22Rv1 (cell line): ENCODE measurements around the gene MAN2A2.
"Not testable (repeated sequence)": the region's sequence is repeated elsewhere in the genome, so short reads cannot be mapped to it uniquely, and the experiment has no call there.

Experiments
- H3K27ac ChIP-seq: fragments of 450-650 bp; 2 replicates; pipeline ENCODE4 v1.5.1; 2017
- ZFX ChIP-seq: fragments of 450-650 bp; IDR thresholded peaks from 2 replicates; pipeline ENCODE4 v1.6.1; 2017; ENCODE audit warnings: antibody characterized with exemption, borderline replicate concordance
- TF ChIP-seq, protein P1 (sequence below): fragments of 450-650 bp; IDR thresholded peaks from 2 replicates; pipeline ENCODE4 v1.5.1; 2017; ENCODE audit warnings: mild to moderate bottlenecking

Gene MAN2A2

GRCh38 chr15:90903733-90904536 is 833 bp downstream of the MAN2A2 start:
- peak overlapping the region; percentile 93 for H3K27ac ChIP-seq
- no peak for TF ChIP-seq ZFX
- TF ChIP-seq, protein P1, sequence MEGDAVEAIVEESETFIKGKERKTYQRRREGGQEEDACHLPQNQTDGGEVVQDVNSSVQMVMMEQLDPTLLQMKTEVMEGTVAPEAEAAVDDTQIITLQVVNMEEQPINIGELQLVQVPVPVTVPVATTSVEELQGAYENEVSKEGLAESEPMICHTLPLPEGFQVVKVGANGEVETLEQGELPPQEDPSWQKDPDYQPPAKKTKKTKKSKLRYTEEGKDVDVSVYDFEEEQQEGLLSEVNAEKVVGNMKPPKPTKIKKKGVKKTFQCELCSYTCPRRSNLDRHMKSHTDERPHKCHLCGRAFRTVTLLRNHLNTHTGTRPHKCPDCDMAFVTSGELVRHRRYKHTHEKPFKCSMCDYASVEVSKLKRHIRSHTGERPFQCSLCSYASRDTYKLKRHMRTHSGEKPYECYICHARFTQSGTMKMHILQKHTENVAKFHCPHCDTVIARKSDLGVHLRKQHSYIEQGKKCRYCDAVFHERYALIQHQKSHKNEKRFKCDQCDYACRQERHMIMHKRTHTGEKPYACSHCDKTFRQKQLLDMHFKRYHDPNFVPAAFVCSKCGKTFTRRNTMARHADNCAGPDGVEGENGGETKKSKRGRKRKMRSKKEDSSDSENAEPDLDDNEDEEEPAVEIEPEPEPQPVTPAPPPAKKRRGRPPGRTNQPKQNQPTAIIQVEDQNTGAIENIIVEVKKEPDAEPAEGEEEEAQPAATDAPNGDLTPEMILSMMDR: no peak

DNA sequence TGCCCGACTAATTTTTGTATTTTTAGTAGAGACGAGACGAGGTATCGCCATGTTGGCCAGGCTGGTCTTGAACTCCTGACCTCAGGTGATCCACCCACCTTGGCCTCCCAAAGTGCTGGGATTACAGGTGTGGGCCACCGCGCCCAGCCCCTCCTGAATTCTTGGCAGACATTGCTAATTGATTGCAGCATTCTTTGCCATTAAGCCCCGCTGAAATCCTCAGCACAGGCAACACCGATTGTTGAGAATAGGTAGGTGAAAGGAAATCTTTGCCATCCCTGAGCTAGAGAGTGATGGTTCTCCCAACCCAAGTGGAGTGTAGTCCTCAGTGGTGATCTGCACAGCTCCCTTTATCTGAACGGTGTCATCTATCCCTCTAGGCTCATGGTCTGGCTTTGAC is 1.6 kb downstream of the MAN2A2 start:
- H3K27ac ChIP-seq: no peak overlapping the region
- TF ChIP-seq, protein P1: no peak
- no peak for TF ChIP-seq ZFX

DNA sequence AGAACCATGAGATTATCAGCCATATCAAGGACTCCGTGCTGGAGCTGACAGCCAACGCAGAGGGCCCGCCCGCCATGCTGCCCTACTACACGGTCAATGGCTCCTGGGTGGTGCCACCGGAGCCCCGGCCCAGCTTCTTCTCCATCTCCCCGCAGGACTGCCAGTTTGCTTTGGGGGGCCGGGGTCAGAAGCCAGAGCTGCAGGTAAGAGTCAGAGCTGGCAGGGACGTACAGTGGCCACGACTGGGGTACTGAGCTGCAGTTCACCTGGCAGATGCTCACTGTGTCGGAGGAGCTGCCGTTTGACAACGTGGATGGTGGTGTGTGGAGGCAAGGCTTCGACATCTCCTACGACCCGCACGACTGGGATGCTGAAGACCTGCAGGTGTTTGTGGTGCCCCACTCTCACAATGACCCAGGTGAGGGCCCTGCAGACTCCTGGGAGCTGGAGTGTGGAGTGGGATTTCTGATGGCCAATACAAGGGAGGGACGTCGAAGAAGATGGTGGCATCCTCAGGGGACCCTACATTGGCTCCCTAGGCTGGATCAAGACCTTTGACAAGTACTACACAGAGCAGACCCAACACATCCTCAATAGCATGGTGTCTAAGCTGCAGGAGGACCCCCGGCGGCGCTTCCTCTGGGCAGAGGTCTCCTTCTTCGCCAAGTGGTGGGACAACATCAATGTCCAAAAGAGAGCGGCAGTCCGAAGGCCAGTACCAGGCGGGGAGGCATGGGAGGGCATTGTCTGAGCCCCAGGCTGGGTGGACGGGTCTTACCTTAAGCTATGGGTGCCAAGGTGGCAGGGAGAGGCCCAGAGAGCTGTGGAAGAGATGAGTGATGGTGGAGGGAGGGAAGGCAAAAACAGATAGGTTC is 2.4 kb downstream of the MAN2A2 start:
- no peak overlapping the region for H3K27ac ChIP-seq
- no peak for TF ChIP-seq ZFX
- TF ChIP-seq, protein P1: no peak

- TF ChIP-seq, protein P1: no peak
- no peak for TF ChIP-seq ZFX
- no peak overlapping the region for H3K27ac ChIP-seq
Observed at GRCh38 chr15:90906181-90906849, 3.2 kb downstream of the MAN2A2 start.

- no peak overlapping the region for H3K27ac ChIP-seq
- TF ChIP-seq, protein P1: no peak
- TF ChIP-seq ZFX: no peak
Observed at GRCh38 chr15:90907051-90907660, 4.1 kb downstream of the MAN2A2 start.

DNA sequence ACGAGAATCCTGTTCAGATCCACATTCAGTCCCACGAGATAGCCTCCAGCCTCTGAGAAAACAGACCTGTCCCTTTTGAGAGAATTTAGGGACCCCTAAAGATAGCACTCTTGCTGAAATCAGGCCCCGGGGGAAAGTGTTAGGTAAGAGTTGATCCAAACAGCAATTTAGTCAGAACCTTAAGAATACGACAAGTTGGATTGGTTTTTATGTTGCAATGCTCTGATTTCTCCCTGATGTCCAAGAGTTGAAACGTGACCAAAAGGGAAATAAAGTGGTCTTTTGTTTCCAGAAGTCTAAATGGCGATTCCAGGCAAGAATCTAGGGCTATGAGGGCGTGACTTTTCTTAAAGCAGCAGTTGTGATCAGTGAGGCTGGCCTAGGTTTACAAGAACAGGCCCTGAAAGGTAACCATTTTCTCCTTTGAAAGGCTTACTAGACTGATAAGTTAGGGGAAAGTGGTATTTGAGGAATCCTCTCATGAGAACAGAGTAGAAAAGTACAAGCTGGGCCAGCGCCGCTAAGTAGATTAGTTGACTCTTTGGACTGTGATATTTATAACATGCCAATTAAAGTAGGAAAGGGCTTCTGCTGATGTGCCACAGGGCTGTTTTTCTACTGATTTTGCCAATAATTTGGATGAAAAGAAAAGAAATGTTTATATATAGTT is 4.9 kb downstream of the MAN2A2 start:
- H3K27ac ChIP-seq: no peak overlapping the region
- no peak for TF ChIP-seq ZFX
- TF ChIP-seq, protein P1: no peak

GRCh38 chr15:90909449-90909848 is 6.3 kb downstream of the MAN2A2 start:
- H3K27ac ChIP-seq: not testable (repeated sequence)
